ENCODE results near the gene HCN4.
"Not testable (repeated sequence)": the region's sequence is repeated elsewhere in the genome, so short reads cannot be mapped to it uniquely, and the experiment has no call there.

HCN4 gene

GRCh38 chr15:73325191-73325861 is 43.4 kb downstream of the HCN4 start:
- DNase-seq (ENCODE audit: low read depth in 2 of 2), result no peak

GRCh38 chr15:73324496-73325170 is 44.1 kb downstream of the HCN4 start:
- DNase-seq (ENCODE audit: low read depth in 2 of 2), result no peak

- no peak for DNase-seq (ENCODE audit: low read depth in 2 of 2)
These were observed 44.8 kb downstream of the HCN4 start for GRCh38 chr15:73323956-73324355.

- DNase-seq (ENCODE audit: low read depth in 2 of 2), result no peak
These were observed 45.3 kb downstream of the HCN4 start for GRCh38 chr15:73323374-73323955.

GRCh38 chr15:73322665-73323373 is 45.9 kb downstream of the HCN4 start:
- no peak for DNase-seq (ENCODE audit: low read depth in 2 of 2)

- DNase-seq (ENCODE audit: low read depth in 2 of 2), result no peak
These were observed 47.0 kb downstream of the HCN4 start for GRCh38 chr15:73321496-73322450.

- DNase-seq (ENCODE audit: low read depth in 2 of 2), result no peak
These were observed 48.1 kb downstream of the HCN4 start for GRCh38 chr15:73320619-73321180.

GRCh38 chr15:73319460-73320245 is 49.1 kb downstream of the HCN4 start:
- no peak for DNase-seq (ENCODE audit: low read depth in 2 of 2)

- no peak for DNase-seq (ENCODE audit: low read depth in 2 of 2)
These were observed 50.1 kb downstream of the HCN4 start for GRCh38 chr15:73318463-73319351.

GRCh38 chr15:73317651-73318462 is 50.9 kb downstream of the HCN4 start:
- DNase-seq (ENCODE audit: low read depth in 2 of 2), result no peak

GRCh38 chr15:73313861-73314260 is 54.9 kb downstream of the HCN4 start:
- no peak for DNase-seq (ENCODE audit: low read depth in 2 of 2)

- DNase-seq (ENCODE audit: low read depth in 2 of 2), result no peak
These were observed 60.5 kb downstream of the HCN4 start for GRCh38 chr15:73308305-73308704.

- no peak for DNase-seq (ENCODE audit: low read depth in 2 of 2)
These were observed 63.2 kb downstream of the HCN4 start for GRCh38 chr15:73305331-73306211.

- no peak for DNase-seq (ENCODE audit: low read depth in 2 of 2)
These were observed 65.1 kb downstream of the HCN4 start for GRCh38 chr15:73303636-73304035.

- DNase-seq (ENCODE audit: low read depth in 2 of 2), result not testable (repeated sequence)
These were observed 68.5 kb downstream of the HCN4 start for GRCh38 chr15:73300286-73300685.

GRCh38 chr15:73298522-73299245 is 70.1 kb downstream of the HCN4 start:
- DNase-seq (ENCODE audit: low read depth in 2 of 2), result no peak
